GM23248 (cell line): Measurements from ENCODE around the gene ARHGEF4.

Experiments
- EZH2 ChIP-seq: fragments of 200-600 bp; sonication (generic); IDR thresholded peaks from 2 replicates; pipeline ENCODE4 v1.6.1; 2018; ENCODE audit warnings: antibody characterized with exemption, mild to moderate bottlenecking; ENCODE audit not compliant: insufficient read depth, poor library complexity, severe bottlenecking
- EZH2phosphoT487 ChIP-seq: fragments of 200-600 bp; sonication (generic); IDR thresholded peaks from 2 replicates; pipeline ENCODE4 v1.6.1; 2018; ENCODE audit warnings: antibody characterized with exemption, moderate library complexity, mild to moderate bottlenecking, low read depth; ENCODE audit not compliant: insufficient read depth

DNA sequence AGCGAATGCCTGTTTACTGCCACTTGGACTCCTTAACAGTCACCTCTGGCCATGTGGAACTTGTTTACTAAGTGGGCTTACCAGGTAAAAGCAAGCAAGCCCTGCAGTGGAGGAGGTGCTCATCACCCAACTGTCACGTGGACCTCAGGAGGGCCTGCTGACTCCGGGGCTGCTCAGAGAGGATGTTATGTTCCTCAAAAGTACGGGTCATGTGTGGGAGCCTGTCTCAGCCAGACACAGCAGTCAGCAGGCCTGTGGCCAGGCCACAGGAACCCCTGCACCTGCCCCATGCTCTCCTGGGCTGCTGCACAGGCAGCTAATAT lies 45.1 kb upstream of the ARHGEF4 start:
- TF ChIP-seq EZH2phosphoT487 = no peak
- TF ChIP-seq EZH2 = no peak
